HG02798 (cell line): ENCODE results near the gene NCKAP5L.
"Not testable (repeated sequence)": the region's sequence is repeated elsewhere in the genome, so short reads cannot be mapped to it uniquely, and the experiment has no call there.

Experiments used
- ATAC-seq: cut with Tn5 transposase; IDR thresholded peaks from one replicate; pipeline ENCODE4 v1.9.1; 2021; ENCODE audit warnings: mild to moderate bottlenecking; ENCODE audit not compliant: unreplicated experiment, poor library complexity

NCKAP5L gene

DNA sequence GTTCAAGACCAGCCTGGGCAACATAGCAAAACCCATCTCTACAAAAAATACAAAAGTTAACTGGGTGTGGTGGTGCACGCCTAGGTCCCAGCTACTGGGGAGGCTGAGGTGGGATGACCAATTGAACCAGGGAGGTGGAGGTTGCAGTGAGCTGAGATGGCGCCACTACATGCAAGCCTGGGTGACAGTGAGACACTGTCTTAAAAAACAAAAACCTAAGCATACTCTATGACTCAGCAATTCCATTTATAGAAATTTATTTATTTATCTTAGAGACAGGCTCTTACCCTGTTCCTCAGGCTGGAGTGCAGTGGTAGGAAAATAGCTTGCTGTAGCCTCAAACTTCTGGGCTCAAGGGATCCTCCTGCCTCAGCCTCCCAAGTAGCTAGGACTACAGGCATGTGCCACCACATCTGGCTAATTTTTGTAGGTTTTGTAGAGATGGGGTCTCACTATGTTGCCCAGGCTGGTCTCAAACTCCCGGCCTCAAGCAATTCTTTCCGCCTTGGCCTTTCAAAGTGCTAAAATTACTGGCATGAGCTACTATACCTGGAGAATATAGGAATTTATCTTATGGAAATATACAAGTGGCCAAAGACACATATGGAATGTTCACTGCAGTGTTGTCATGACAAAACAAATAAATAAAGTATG is 43.3 kb downstream of the NCKAP5L start:
- ATAC-seq: no peak

DNA sequence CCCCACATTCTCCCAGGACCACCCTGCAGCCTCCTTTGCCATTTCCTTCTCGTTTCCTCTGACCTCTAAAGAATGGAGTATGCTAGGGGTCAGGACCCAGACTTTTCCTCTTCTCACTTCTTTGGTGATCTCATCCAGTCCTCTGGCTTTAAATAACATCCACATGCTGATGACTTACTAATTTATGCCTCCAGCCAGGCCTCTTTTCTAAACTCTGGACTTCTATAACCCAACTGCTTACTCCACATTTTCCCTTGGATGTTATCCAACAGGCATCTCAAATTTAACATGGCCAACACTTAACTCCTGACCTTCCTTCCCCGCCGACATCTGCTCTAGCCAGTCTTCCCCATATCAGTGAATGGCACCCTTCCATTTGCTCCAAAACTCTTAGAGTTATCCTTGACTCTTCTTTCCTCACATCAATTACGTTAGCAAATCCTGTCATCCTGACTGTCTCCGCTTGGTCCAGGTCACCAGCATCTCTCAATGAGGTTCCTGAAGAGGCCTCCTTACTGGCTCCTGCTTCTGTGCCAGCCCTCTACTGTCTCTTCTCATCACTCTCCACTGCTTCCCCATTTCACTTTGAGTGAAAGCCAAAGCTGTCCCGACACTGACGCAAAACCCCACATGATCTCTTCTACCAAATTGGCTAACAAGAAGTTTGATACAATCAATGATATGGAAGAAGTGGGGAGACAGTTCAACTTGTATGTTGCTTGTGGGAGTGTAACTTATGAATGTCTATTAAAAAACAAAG is 44.1 kb downstream of the NCKAP5L start:
- no peak for ATAC-seq

DNA sequence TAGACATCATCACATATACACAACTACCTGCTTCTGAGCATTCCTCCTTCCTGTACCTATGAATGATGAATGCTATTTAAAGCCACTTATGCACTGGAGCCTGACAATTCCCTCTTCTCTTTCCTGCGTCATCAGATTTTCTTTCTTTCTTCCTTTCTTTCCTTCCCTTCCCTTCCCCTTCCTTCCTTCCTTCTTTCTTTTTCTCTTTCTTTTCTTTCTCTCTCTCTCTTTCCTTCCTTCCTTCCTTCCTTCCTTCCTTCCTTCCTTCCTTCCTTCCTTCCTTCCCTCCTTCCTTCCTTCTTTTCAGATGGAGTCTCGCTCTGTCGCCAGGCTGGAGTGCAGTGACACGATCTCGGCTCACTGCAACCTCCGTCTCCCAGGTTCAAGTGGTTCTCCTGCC is 47.3 kb downstream of the NCKAP5L start:
- not testable (repeated sequence) for ATAC-seq

DNA sequence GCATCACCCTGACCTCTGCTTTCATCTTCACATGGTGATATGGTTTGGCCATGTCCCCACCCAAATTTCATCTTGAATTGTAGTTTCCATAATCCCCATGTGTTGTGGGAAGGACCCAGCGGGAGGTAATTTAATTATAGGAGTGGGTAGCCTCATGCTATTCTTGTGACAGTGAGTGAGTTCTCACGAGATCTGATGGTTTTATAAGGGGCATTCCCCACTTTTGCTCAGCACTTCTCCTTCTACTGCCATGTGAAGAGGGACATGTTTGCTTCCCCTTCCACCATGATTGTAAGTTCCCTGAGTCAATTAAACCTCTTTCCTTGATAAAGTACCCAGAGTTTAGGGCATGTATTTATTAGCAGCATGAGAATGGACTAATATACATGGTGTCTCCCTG is 48.6 kb downstream of the NCKAP5L start:
- no peak for ATAC-seq

DNA sequence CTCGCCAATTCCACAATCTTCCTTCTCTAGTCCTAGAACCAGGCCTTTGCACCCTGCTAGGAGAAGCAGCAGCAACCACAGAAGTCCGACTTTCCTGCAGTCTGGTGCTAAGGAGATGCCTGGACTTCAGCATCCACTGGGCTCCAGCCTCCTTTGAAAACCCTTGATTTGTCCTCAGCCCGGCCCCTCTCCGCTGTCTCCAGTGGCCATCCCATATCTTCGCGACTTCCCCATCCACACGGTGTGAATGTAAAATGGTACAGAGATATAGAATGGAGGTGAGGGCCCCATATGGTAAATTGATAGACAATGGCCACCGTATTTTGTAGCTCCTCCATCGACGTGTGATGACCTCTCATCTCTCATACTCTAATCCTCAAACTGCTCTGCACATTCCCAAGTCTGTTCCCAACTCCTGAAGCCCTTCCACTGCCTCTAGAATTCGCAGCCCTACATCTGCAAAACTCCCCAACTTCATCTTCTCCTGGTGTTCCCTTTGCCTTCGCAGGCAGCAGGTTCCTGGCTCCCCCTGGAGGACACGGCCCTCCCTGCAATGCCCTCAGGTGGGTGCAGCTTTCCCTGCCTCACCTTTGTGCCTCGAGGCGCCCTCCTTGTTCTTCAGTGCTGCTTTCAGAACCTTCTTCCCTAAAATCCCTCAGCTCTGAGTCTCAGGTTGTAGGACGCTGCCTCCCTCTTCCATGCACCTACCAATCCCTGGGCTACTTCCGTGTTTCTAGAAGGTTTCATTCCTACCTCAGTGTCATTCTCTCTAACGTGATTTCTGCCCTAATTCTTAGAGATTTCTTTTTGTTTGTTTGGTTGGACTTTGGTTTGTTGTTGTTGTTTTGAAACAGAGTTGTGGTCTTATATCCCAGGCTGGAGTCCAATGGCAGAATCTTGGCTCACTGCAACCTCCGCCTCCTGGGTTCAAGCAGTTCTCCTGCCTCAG is 50.1 kb downstream of the NCKAP5L start:
- ATAC-seq: peak; percentile 45

DNA sequence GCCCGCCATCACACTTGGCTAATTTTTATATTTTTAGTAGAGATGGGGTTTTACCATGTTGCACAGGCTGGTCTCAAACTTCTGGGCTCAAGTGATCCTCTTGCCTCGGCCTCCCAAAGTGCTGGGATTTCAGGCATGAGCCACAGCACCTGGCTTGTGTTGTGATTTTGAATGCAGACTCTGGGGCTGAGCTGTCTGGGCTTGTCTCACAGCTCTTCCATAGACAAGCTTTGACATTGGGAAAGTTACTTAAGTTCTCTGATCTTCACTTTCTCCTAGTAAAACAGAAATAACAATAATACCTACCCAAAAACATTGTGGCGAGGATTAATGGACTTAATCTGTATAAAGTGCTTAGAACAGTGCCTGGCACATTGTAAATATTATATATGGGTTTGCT is 50.9 kb downstream of the NCKAP5L start:
- no peak for ATAC-seq

DNA sequence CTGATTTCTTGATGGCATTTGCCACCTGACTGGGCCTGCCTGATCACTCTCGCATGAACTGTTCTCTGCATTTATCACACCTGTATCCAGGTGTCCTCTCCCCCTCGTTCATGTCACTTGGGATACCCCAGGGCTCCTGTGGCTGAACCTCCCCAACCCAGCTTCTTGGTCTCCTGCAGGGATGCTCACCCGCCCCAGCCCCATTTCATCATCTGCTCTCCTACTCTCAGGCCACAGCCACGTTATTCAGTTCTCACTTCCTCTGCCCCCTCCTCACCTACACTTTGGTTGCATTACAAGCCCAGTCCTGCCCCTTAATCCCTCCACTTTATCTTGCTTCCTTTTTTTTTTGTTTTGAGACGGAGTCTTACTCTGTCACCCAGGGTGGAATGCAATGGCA is 51.4 kb downstream of the NCKAP5L start:
- no peak for ATAC-seq

DNA sequence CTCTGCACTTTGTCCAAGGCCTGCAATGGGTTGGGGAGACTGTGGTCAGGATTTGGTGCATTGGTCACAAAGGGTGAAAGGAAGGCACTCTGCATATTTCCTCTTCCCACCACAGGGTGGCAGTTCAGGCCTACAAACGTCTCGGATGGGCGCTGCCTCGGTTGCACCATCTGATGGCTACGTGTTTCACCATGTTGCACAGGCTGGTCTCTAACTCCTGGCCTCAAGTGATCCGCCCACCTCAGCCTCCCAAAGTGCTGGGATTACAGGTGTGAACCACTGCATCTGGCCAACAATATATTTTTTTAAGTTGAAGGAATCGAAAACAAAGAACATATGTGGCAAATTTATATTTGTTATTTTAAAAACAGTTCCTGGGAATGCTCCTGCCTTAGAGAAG is 51.8 kb downstream of the NCKAP5L start:
- peak; percentile 58 for ATAC-seq

DNA sequence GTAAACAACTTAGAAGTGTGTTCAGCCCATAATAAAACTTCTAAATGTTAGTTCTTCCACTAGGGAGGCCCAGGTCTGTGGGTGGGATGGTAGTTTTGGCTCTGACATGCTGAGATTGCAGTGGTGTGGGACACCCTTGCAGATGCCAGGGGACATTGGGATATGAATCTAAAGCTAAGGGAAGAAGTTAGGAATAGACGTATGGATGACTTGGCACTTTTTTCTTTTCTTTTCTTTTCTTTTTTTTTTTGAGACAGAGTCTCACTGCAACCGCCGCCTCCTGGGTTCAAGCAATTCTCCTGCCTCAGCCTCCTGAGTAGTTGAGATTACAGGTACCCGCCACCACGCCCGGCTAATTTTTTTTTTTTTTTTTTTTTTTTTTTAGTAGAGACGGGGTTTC is 55.1 kb downstream of the NCKAP5L start:
- not testable (repeated sequence) for ATAC-seq

DNA sequence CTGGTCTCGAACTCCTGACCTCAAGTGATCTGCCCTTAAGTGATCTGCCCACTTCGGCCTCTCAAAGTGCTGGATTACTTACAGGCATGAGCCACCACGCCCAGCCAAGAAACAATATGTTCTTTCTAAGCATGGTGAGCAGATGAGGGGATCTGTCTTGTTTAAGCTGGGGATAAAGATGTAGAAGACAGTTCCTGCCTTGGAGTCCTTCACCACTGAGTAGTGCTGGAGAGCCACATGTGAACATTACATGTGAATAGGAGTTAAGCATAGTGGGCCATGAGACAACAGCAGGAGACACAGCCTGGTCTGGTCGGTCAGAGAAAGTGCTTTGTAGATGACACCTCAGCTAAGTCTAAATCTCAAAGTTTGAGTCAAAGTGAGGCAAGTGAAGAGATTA is 60.9 kb downstream of the NCKAP5L start:
- no peak for ATAC-seq

DNA sequence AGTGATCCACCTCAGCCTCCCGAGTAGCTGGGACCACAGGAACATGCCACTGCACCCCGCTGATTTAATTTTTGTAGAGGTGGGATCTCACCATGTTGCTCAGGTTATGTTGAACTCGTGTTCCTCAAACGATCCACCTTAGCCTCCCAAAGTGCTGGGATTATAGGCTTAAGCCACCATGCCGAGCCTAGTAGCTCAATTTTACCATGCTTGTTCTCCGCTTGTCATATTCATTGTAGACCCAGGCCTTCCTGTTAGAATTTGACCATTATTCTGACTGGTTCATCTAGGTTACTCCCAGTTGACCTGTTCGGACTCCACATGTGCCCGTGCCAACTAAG is 62.1 kb downstream of the NCKAP5L start:
- ATAC-seq: no peak

DNA sequence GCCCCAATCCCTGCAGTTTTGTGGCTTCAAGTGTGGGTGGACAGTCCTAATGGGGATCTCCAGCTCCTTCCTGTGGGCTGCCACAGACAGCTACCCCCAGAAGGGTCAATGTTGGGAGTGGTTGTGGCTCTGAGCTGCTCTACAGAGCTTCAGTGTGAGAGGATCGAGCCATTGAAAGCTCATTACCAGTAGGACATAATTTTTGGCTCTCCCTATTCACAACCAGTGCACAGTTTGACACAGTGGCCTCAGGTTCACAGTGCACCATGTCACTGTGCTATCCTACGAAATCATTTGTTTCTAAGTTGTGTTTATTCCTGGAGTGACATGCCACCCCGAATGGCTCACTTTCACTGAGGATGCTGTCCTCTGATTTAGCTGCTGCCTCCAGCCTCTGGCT is 64.1 kb downstream of the NCKAP5L start:
- no peak for ATAC-seq

DNA sequence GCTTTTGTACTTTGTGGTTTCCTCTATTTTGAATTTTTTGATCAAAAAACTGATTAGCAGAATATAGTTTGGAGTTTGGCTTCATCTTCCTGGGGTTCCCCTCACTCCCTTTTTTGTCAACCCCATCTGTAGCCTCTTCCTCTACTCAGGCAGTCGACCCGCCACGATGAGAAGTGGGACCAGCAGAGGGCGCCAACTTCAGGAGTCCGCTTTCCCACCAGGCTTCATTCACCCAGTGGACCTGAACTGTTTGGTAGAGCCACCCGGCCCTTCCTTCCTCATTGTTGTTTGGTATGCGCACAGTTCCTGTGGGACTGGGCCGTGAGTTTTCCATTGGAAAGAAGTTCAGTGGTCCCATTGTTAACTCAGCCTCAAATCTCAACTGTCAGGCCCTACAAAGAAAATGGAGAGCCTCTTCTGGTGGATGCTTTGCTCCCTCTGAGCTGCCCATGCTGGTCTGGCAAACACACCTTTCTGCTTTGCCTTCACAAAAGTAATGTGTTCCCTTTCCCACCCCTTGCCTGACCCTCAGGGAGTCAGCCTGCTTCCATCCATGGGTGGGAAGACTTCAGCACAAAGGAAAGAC is 65.1 kb downstream of the NCKAP5L start:
- ATAC-seq: no peak

DNA sequence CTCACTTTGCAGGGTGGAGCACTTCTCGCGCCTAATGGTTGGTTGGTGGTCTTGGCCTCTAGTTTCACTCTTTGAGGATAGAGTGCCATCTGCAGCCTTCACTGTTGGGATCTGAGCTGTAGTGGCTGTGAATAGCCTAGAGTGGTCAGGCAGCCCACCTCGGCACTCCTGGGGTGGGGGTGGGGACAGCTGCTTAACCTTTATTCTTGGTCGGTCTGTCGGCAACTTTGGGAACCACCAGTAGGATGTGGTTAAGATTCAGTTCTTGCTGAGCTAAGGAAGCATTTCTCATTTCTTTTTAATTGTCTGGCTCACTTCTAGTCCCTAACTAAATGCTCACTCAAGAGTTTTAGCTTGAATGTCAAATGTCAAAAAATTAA is 65.8 kb downstream of the NCKAP5L start:
- no peak for ATAC-seq

DNA sequence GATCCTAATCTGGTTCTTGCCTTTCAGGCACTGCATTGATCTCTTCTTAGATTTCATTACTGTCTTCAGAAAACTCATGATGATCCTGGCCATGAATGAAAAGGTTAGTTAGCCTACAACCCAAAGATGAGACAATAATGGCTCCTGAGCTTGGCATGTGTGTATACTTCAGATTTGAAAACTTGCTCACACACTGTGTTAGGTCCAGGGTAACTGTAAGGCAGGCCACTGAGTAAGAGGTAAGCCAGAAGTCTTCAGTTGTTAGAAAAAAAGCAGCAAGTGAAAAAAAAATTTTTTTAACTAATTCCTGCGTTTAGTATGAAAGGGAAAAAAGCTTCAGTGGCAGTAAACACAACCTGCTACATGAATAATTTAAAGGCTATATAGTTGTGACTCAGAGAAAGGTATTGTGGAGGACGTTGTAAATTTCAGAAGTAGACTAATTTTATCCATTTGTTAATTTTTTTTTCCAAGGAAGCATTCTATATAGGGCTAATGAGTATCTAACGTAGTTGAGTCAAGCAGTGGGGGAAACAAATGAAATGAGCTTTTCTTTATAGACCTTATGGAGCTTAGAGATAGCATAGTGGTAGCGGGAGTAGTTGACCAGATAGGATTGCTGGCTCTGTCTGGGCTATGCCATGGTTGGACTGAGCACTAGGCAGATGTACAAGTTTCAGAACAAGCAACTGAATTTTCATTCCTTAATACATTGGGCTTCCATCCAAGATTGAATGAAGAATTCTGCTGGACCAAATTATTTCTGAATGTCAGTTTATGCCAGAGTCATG is 66.3 kb downstream of the NCKAP5L start:
- ATAC-seq: no peak

DNA sequence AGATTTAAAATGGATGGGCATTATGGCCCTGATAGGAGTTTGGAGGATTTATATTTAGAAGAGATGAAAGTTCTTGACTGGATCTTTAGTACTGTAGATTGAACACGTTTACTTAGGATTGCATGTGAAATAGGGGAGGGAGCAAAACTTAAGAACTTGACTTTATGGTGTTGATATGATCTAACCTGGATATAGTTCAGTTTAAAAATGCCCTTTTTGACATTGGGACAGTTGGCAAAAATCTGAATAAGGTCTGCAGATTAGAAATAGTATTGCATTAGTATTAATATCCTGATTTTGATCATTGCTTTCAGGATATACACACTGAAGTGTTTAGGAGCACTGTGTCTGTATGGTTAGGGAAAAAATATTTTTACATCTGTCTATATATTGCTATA is 77.2 kb downstream of the NCKAP5L start:
- no peak for ATAC-seq

DNA sequence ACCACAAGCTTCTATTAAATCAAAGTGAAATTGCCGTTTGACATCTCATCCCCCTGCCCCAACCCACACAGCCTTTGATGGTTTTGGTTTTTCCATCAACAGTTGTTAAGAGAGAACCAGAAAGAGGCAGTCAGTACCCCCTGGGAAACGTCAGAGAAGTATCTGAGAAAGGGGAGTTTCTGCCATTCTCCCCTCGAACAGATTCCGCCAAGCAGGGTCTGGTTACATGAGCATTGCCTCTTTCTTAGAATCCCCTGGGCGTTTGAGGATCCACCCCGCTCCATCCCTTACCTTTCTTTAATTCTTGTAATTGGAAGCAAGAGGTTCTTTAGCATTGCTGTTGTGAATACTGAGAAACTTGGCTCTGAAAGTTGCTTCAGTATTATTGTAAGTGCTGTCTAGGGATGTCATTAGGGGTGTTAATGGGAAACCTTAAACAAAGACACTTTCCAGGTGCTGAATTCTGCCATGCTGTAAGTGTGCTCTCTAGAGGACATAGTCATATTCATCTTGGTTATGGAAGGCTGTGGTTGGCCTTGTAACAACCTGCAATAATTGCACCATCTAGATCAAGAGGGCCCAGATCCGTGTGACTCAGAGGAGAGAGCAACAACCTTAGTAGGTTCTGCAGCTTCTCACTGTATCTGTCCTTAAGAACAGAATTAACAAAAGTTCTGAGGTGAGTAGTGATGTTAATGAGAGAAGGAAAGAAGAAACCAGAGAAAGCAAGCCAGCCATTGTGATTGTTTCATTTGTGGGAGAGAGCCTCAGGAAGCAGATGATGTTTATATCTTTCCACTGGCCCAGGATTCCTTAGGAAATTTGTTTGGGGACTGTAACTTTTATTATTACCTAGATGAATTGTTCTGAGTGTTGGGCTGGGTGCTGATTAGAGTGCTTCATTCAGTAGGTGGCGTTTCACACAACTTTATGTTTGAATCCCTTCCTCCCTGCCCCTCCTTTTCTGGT is 77.9 kb downstream of the NCKAP5L start:
- no peak for ATAC-seq

DNA sequence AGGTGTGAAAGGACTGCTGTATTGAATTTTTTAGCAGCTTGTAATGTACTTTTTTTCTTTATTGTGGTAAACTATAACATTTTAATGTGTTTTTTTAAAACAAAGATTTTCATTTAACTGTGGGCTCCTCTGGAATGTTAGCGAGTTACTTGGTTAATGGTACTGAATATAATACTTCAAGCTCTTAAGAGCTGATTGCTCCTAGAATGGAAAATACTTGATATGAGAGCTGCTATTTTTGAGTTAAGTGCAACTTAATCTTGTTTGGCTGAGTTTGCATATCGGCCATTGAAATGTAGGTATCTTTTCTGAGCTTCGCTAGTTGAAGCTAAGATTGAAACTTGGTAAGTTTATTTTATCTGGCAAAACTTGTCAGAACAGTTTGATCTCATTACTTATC is 79.4 kb downstream of the NCKAP5L start:
- ATAC-seq: no peak

DNA sequence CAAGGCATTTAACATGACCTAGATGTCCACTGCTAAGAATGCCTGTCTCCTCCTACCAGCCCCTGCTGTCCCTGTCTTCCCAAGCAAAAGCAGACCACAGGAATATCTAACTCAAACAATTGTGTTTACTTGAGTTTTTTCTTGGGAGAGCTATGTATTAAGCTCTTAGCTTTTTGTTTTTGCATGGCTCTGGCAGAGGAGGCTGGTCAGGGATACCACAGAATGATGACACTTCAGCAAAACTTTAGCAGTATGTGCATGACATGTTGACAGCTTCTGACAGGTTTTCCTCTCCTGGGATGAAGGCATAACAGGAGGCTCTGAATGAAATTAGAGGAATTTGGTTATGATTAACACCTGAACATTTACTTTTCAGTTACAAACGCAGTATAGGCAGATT is 79.9 kb downstream of the NCKAP5L start:
- no peak for ATAC-seq
